MG63 (cell line): Measurements from ENCODE around the gene NTS. TPM values are rescaled to one million over a fixed set of nuclear protein-coding genes. Genes with fewer than 3 reads are reported as not detected.

ENCODE experiments used
- DNase-seq: peaks from one replicate; pipeline ENCODE4 v3.0.0-alpha.2; 2020
- H3K27me3 ChIP-seq: fragments of 250-450 bp; sonication (Bioruptor Pico); 2 replicates; pipeline ENCODE4 v1.5.1; 2020; ENCODE audit warnings: mild to moderate bottlenecking, moderate library complexity
- H3K36me3 ChIP-seq: fragments of 250-450 bp; sonication (Bioruptor Pico); 2 replicates; pipeline ENCODE4 v1.5.1; 2020; ENCODE audit warnings: mild to moderate bottlenecking, moderate library complexity
- H3K4me3 ChIP-seq: fragments of 250-450 bp; sonication (Bioruptor Pico); 2 replicates; pipeline ENCODE4 v1.5.1; 2020; ENCODE audit warnings: mild to moderate bottlenecking, moderate library complexity
- H3K9me3 ChIP-seq: fragments of 250-450 bp; sonication (Bioruptor Pico); 2 replicates; pipeline ENCODE4 v1.5.1; 2020; ENCODE audit warnings: mild to moderate bottlenecking, moderate library complexity
- total RNA-seq: library from RNA; depleted of rRNA; stranded (reverse); fragments of >200 nt; shearing (Covaris generic); gene quantifications from 2 replicates; pipeline ENCODE4 v1.2.3, GENCODE V29; 2014; ENCODE audit warnings: low replicate concordance; rRNA removed

The NTS gene
- total RNA-seq, 1 experiment from 2014 or later: not detected

GRCh38 chr12:85872497-85873091, 1.5 kb upstream of the NTS start:
- H3K9me3 ChIP-seq: no peaks in the 10 kb centered on the region
- no peak for DNase-seq
- peaks cover 5% of the 10 kb centered on the region; the same call in 1 of the 2 replicates for H3K27me3 ChIP-seq

GRCh38 chr12:85877459-85877858, 3.4 kb downstream of the NTS start:
- Histone ChIP-seq H3K9me3 (no peaks in the 10 kb centered on the region), H3K36me3 (no peaks in the 10 kb centered on the region)

More at GRCh38 chr12:85872497-85873091, 1.5 kb upstream of the NTS start:
- H3K4me3 ChIP-seq: no peak overlapping the region
- no peaks in the 10 kb centered on the region for H3K36me3 ChIP-seq

GRCh38 chr12:85883763-85884162, 9.7 kb downstream of the NTS start:
- H3K36me3 ChIP-seq: no peaks in the 10 kb centered on the region
- DNase-seq: no peak
- no peak overlapping the region for H3K4me3 ChIP-seq
- peaks cover 3% of the 10 kb centered on the region; the same call in 1 of the 2 replicates for H3K27me3 ChIP-seq
- H3K9me3 ChIP-seq: no peaks in the 10 kb centered on the region

More at GRCh38 chr12:85877459-85877858, 3.4 kb downstream of the NTS start:
- H3K4me3 ChIP-seq: no peak overlapping the region
- peaks cover 8% of the 10 kb centered on the region for H3K27me3 ChIP-seq
- DNase-seq: no peak

- DNase-seq: no peak
- Histone ChIP-seq H3K4me3 (no peak overlapping the region), H3K9me3 (no peaks in the 10 kb centered on the region), H3K27me3 (no peaks in the 10 kb centered on the region), H3K36me3 (no peaks in the 10 kb centered on the region)
These were observed 20.6 kb downstream of the NTS start for GRCh38 chr12:85894653-85895052.

- H3K4me3 ChIP-seq: no peak overlapping the region
- no peaks in the 10 kb centered on the region for H3K9me3 ChIP-seq
- no peaks in the 10 kb centered on the region for H3K27me3 ChIP-seq
- no peak for DNase-seq
- H3K36me3 ChIP-seq: no peaks in the 10 kb centered on the region
These were observed 46.3 kb downstream of the NTS start for GRCh38 chr12:85920324-85920947.

- Histone ChIP-seq H3K36me3 (no peaks in the 10 kb centered on the region), H3K9me3 (no peaks in the 10 kb centered on the region), H3K27me3 (no peaks in the 10 kb centered on the region), H3K4me3 (no peak overlapping the region)
- no peak for DNase-seq
These were observed 49.8 kb downstream of the NTS start for GRCh38 chr12:85923767-85924331.

- Histone ChIP-seq H3K27me3 (no peaks in the 10 kb centered on the region), H3K36me3 (no peaks in the 10 kb centered on the region), H3K9me3 (no peaks in the 10 kb centered on the region), H3K4me3 (no peak overlapping the region)
- DNase-seq: no peak
These were observed 53.1 kb downstream of the NTS start for GRCh38 chr12:85927166-85927565.

Other genes with a start within 250 kb of the NTS start
- gene RASSF9, start 37.9 kb upstream of the NTS start, total RNA-seq: 0.25 and 1.2 TPM in 2 replicates